NCI-H510A (cell line): ENCODE data around the gene EFEMP1.

Experiments used
- DNase-seq: peaks from one replicate; lab custom pipeline; 2025; lab: John Stamatoyannopoulos, UW

Gene EFEMP1

DNA sequence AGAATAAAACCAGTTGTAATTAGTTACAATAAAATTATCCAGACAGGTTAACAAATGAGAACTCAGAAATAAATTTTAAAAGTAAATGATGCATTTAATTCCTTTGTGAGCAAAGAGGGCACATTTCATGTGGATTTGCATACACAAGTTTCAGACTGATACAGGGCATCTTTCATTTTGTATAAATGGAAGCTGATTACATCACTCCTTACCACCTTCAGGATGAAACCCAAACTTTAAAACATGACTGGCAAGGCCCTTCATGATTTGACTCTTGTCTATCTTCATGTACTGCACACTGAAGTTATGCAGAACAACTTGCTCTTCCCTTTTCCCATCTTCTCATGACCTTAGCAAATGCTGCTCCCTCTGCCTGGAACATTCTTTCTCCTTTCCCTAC lies 26.9 kb downstream of the EFEMP1 start:
- DNase-seq, result no peak

- no peak for DNase-seq
Observed at GRCh38 chr2:55894720-55895119, 28.9 kb downstream of the EFEMP1 start.

DNA sequence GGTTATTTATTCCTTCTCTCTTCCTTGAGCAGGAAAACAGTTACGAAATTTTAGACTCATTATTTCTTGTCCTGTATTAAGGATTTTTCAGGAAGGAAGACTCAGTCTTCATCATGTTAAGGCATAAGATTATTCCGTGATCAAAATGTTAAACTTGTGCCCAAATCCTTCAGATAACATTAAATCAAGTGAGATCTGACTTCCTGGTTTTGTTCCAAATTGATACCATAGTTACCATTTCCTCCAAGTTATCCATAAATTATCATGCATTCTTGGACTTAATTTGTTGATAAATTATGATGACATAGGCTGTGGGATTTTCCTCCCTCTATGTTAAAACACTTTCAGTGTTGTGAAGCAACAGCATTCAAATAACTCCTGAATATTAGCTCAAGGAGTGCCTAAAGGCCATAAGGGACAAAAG lies 31.9 kb downstream of the EFEMP1 start:
- DNase-seq, result no peak

DNA sequence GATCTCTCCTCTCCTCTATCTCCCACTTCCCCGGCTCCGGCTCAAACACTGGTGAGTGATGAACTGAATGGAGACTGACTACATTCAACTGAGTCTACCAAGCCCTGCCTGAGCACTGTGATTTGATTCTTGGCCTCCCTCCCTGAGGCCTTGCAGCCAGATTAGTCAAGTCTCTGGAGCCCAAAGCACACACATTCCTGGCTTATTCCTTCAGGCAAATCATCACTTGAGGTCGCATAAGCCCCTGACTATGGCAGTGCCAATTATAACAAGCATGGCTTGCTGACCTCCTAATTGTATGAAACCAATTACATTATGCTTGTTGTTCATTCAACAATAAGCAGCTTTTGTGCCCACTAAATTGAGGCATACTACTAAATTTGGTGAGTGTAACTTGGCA lies 34.6 kb downstream of the EFEMP1 start:
- no peak for DNase-seq

DNA sequence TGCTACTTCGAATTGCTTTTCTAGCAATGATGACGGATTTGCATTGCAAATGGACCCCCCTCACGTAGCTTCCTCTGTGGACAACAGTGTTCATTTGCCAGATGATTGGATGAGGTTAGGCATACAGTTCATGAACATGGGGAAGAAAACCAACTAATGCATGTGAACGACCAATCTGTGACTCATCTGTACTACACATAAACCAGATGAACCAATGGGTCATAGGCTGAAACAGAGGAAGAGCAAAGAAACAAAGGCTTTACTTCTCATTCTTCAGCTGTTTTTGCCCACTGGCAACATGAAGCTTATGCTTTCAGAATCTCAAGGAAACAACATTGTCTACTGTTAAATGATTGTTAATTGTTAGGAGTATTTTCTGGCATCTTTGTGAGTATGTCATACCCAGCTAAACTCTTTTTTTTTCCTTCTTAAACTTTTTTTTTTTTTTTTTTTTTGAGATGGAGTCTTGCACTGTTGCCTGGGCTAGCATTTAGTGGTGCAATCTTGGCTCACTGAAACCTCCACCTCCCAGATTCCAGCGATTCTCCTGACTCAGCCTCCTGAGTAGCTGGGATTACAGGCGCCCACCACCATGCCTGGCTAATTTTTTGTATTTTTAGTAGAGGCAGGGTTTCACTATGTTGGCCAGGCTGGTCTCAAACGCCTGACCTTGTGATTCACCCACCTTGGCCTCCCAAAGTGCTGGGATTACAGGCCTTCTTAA lies 35.5 kb downstream of the EFEMP1 start:
- DNase-seq, result no peak

- no peak for DNase-seq
Observed at GRCh38 chr2:55887351-55887750, 36.2 kb downstream of the EFEMP1 start.

- no peak for DNase-seq
Observed at GRCh38 chr2:55885944-55886281, 37.7 kb downstream of the EFEMP1 start.

- no peak for DNase-seq
Observed at GRCh38 chr2:55885127-55885943, 38.2 kb downstream of the EFEMP1 start.

DNA sequence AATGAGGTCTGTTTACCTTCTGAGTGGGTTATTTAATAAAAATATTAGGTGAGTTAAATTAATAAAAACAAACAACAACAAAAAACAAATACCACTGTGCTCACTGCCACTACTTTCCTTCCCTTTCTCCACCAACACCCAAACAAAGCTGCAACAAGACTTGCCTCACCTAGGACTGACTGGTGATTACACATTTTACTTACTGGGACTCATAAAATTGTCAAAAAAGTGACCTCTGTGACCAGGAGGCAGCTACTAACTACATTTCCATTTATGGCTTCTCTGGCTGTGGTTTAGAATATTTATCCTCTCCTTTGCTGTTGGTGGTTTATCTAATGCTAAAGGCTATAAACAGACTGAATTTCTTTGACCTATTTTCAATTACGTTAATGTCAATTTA lies 39.8 kb downstream of the EFEMP1 start:
- DNase-seq, result no peak

GRCh38 chr2:55883357-55883756 lies 40.2 kb downstream of the EFEMP1 start:
- DNase-seq, result no peak

GRCh38 chr2:55882954-55883353 lies 40.6 kb downstream of the EFEMP1 start:
- no peak for DNase-seq

DNA sequence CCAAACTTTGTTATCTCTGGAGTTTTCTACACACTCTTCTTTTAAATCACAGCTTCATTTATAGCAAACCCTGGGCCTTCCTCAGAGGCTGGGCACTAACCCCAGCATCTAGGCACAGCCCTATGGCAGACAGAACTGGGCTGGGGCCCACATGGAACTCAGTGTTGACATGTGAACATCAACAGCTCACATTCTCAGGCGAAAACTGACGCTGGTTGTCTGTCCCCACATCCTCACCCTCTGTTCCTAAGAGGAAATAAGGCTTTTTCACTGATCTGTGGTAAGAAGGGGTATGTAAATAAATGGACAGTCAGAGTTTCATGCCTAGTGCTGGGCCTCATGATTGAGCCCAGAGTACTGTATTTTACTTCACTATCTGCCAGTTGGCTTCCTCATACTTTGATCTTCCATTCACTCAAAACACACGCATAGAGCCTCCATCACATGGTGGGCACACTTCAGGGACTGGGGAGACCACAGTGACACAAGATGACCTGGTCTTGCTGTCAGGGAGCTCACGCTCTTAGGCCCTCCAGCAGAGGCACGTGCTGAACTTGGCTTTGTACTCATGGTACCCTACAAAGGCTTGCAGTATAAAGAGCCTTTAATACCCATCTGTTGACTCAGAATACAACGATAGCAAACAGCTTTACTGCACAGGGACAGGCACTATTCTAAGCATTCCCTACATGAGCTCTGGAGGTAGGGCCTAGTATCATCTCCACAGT lies 43.0 kb downstream of the EFEMP1 start:
- DNase-seq, result no peak

- no peak for DNase-seq
Observed at GRCh38 chr2:55879976-55880375, 43.6 kb downstream of the EFEMP1 start.

DNA sequence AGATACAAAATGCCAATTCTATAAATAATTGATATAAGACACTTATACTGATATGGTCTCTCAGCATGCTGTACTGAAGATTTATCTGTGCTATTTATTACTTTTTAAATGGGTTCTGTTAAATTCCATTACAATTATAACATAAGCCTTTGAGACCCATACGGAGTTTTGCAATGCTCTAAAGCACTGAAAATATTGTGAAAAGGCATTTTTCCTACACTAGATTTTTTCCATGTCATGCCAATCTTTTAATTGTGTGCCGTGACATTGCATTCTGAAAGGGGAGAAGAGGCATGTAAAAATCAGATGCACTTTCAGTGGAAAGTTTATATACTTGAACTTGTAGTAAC lies 46.5 kb downstream of the EFEMP1 start:
- no peak for DNase-seq

- no peak for DNase-seq
Observed at GRCh38 chr2:55876429-55877086, 47.0 kb downstream of the EFEMP1 start.

GRCh38 chr2:55875434-55876135 lies 48.0 kb downstream of the EFEMP1 start:
- DNase-seq, result no peak

DNA sequence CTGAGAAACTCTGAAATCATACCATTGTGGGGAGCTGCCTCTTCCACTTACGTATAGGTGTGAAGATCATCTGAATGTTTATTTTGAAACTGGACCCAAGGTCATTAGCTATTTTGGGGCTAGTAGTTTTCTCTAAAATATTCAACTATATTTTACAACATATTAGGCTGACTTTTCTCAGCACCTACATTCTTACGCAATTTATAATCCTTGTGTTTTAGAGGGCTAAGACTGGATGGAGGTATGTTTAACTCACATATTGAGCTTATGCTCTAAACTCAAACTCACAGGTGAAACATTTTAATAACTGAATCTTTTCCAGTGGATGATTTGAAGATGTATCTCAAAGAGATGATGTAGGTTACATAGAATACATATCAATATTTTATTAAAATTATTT lies 49.2 kb downstream of the EFEMP1 start:
- no peak for DNase-seq

DNA sequence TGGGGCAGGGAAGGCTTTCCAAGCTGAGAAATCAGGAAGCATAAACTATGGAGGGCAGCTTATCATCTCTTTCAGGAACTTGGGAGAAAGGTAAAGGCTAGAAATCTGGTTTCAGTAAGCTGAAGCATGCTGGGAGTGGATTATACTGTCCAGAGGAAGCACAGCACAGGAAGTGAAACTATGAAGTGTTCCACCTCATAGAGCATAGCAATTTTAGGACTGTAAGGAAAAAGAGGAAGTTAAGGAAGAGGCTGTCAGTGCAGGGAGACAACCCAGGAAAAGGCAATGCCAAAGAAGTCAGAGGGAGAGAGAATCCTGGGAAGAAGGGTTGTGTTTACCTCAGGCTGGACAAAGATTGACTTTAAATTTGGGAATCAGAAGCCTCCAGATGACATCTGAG lies 51.9 kb downstream of the EFEMP1 start:
- no peak for DNase-seq

DNA sequence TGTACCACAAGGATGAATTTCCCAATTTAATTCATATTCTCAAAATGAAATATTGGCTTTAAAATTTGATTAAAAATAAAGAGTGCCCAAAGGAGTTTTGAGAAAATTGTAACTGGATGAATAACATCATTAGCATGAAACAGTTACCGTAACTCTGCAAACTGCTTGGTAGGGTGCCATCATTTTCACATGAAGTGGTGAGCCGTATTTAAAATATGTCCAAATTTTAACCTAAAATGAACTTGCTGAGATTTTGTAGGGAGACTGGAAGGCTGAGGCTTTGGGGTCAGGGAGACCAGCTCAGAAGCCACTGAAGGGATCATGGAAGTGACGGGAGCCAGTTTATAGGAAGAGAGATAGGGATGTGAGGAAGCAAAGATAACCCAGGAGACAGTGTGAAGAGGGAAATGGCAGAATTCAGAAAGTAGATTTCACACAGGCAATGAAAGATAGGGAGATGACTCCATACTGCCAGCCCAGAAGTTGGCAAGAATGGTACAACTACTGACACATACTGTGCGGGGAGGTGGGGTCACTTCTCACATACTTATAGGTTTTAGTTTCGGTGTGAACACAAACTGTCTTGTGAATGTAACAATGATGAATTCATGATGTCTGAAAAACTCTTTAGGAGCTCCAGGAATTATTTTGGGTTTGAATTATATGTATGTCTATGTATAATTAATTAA lies 53.8 kb downstream of the EFEMP1 start:
- DNase-seq, result no peak

GRCh38 chr2:55865096-55865835 lies 58.3 kb downstream of the EFEMP1 start:
- no peak for DNase-seq
